Osteoblast (primary cell): ENCODE data around the gene VRK3. TPM values are rescaled to one million over a fixed set of nuclear protein-coding genes. Genes with fewer than 3 reads are reported as not detected.

Experiments
- DNase-seq: peaks from one replicate; pipeline ENCODE4 v3.0.0; 2011; ENCODE audit warnings: low spot score, mixed read lengths; ENCODE audit not compliant: insufficient read length; ENCODE audit errors: missing footprints
- H2AFZ ChIP-seq: 2 replicates; pipeline ENCODE4 v1.6.0; 2011; ENCODE audit warnings: mild to moderate bottlenecking, low read length
- H3K27ac ChIP-seq: 2 replicates; pipeline ENCODE4 v1.5.1; 2011; ENCODE audit warnings: mild to moderate bottlenecking, low read depth, low read length, moderate library complexity
- H3K27me3 ChIP-seq: 2 replicates; pipeline ENCODE4 v1.6.0; 2012; ENCODE audit warnings: mild to moderate bottlenecking, control low read depth, inconsistent platforms, low read length, moderate library complexity; ENCODE audit not compliant: insufficient read depth
- H3K36me3 ChIP-seq: 2 replicates; pipeline ENCODE4 v1.5.1; 2011; ENCODE audit warnings: mild to moderate bottlenecking, low read length, control low read depth, moderate library complexity; ENCODE audit not compliant: insufficient read depth
- H3K4me1 ChIP-seq: 2 replicates; pipeline ENCODE4 v1.5.1; 2011; ENCODE audit warnings: mild to moderate bottlenecking, low read length, control low read depth, moderate library complexity; ENCODE audit not compliant: insufficient read depth
- H3K4me2 ChIP-seq: 2 replicates; pipeline ENCODE4 v1.6.0; 2011; ENCODE audit warnings: mild to moderate bottlenecking, low read length; ENCODE audit not compliant: insufficient read depth
- H3K4me3 ChIP-seq: fragments of 200-600 bp; sonication (generic); 3 replicates; pipeline ENCODE4 v1.5.1; 2012; ENCODE audit warnings: mild to moderate bottlenecking, low read length, inconsistent platforms; ENCODE audit not compliant: insufficient read depth
- H3K79me2 ChIP-seq: 2 replicates; pipeline ENCODE4 v1.6.0; 2012; ENCODE audit warnings: mild to moderate bottlenecking, low read length, control low read depth, inconsistent platforms; ENCODE audit not compliant: insufficient read depth
- H3K9me3 ChIP-seq: 2 replicates; pipeline ENCODE4 v1.5.1; 2011; ENCODE audit warnings: low read depth, low read length, control low read depth
- H4K20me1 ChIP-seq: 2 replicates; pipeline ENCODE4 v1.6.0; 2012; ENCODE audit warnings: mild to moderate bottlenecking, low read length, control low read depth; ENCODE audit not compliant: insufficient read depth
- CTCF ChIP-seq: IDR thresholded peaks from 2 replicates; pipeline ENCODE4 v1.5.1; 2011; ENCODE audit warnings: mild to moderate bottlenecking, low read depth, low read length, moderate library complexity; ENCODE audit errors: extremely low read depth
- total RNA-seq: library from RNA; depleted of rRNA; stranded (reverse); fragments of >200 nt; gene quantifications from 2 replicates; pipeline ENCODE4 v1.2.3, GENCODE V29; 2012

The VRK3 gene
- total RNA-seq, 1 donor, result 24.2 TPM

DNA sequence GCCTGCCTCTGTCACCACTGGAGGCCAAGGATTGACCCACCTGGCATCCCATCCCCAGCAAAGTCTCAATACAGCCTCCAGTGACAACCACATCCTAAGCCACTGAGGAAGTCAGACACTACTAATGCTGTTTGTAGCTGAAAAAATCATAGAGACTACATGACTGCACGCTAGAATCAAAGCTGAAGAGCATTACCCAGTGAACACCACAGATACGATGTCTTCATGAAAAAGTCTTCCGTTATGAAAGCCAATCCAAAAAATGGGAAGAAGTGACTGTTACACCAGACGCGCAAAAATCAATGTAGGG, 84.7 kb downstream of the VRK3 start:
- Histone ChIP-seq H3K4me2 (no peak overlapping the region), H3K4me1 (no peaks in the 10 kb centered on the region), H3K36me3 (no peaks in the 10 kb centered on the region), H3K4me3 (no peak overlapping the region), H3K79me2 (no peaks in the 10 kb centered on the region), H4K20me1 (no peaks in the 10 kb centered on the region), H3K27ac (no peak overlapping the region), H3K27me3 (peaks cover 14% of the 10 kb centered on the region), H2AFZ (no peak overlapping the region), H3K9me3 (no peaks in the 10 kb centered on the region)
- DNase-seq, result no peak
- no peak for TF ChIP-seq CTCF

- DNase-seq, result peak; percentile 38
- peak; percentile 28 for TF ChIP-seq CTCF
Observed at GRCh38 chr19:49939721-49940481, 85.3 kb downstream of the VRK3 start.

DNA sequence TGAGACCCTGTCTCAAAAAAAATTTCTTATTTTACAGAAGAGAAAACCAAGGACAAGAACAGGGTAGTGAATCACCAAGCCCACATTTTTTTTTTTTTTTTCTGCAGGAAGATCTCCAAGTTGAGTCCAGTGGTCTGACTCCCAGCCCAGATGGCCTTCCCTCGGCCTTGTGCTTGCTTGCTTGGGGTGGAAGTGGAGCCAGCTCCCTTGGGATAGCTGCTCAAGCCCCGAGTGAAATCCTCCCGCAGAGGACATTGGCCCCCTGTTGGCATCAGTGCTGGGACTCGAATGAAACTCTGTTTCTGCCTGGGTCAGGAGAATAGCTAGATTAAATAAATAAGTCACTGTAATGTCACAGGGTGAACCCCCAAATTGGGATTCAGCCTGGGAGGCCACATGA, 86.5 kb downstream of the VRK3 start:
- TF ChIP-seq CTCF, result no peak
- peaks cover 11% of the 10 kb centered on the region for H3K27me3 ChIP-seq
- H2AFZ ChIP-seq, result no peak overlapping the region
- H3K27ac ChIP-seq, result no peak overlapping the region
- H3K79me2 ChIP-seq, result no peaks in the 10 kb centered on the region
- no peak overlapping the region for H3K4me2 ChIP-seq
- H3K4me1 ChIP-seq, result no peaks in the 10 kb centered on the region
- peak; percentile 15 for DNase-seq
- no peaks in the 10 kb centered on the region for H3K36me3 ChIP-seq
- no peak overlapping the region for H3K4me3 ChIP-seq
- no peaks in the 10 kb centered on the region for H4K20me1 ChIP-seq
- H3K9me3 ChIP-seq, result no peaks in the 10 kb centered on the region

More at GRCh38 chr19:49939721-49940481, 85.3 kb downstream of the VRK3 start:
- Histone ChIP-seq H3K4me3 (no peak overlapping the region), H3K79me2 (no peaks in the 10 kb centered on the region), H3K4me2 (no peak overlapping the region), H3K27ac (no peak overlapping the region), H3K27me3 (peaks cover 11% of the 10 kb centered on the region), H2AFZ (no peak overlapping the region), H3K4me1 (no peaks in the 10 kb centered on the region), H3K9me3 (no peaks in the 10 kb centered on the region), H4K20me1 (no peaks in the 10 kb centered on the region), H3K36me3 (no peaks in the 10 kb centered on the region)

DNA sequence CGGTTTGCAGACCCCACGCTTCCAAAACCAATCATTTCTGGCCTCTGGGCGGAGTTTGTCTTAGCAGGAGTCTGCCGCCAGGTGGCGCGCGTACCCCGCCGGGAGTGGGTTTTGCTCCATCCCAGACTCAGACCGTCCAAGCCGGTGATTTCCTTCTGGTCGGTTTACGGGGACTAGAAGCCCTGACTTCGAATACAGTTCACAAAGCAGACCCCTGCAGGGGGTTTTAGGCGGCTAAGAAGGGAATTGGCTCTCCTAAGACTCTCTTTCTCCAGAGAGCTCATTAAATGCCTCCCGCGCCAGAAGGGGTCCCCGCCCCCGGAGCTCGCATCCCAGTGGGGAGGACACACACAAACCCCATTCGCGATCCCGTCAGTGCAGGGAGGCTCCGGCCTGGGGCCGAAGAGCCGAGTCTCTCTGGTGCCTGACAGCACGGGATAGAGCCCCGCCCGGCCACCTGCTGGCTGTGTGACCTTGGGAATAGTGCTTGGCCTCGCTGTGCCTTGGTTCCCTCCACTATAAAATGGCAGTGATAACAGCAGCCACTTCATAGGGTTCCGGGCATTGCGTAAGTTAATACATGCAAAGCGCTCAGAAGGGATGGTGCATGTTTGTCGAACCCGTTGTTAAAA, 87.3 kb downstream of the VRK3 start:
- TF ChIP-seq CTCF, result peak; percentile 95
- Histone ChIP-seq H3K4me2 (peak overlapping the region; percentile 79), H3K4me3 (peak overlapping the region; percentile 52), H3K27ac (no peak overlapping the region), H3K36me3 (no peaks in the 10 kb centered on the region), H2AFZ (peak overlapping the region; percentile 6), H3K79me2 (no peaks in the 10 kb centered on the region), H4K20me1 (no peaks in the 10 kb centered on the region), H3K9me3 (no peaks in the 10 kb centered on the region), H3K4me1 (no peaks in the 10 kb centered on the region), H3K27me3 (peaks cover 5% of the 10 kb centered on the region)
- peak; percentile 96 for DNase-seq
